HepG2 (cell line): ENCODE measurements around the gene MISFA. TPM values are rescaled to one million over a fixed set of nuclear protein-coding genes. Genes with fewer than 3 reads are reported as not detected.
A peak's percentile ranks its signal among the peaks of the same experiment; 100 is the strongest.

ENCODE experiments used
- ARNT ChIP-seq: fragments of 450-650 bp; IDR thresholded peaks from 2 replicates; pipeline ENCODE4 v1.6.1; 2017
- CSRNP2 ChIP-seq: sonication (generic); formaldehyde crosslinking; conservative IDR thresholded peaks from 2 replicates; pipeline ENCODE4 v1.8.0; 2022; ENCODE audit warnings: low read depth, missing genetic modification reagents
- FOXJ3 ChIP-seq: sonication (generic); formaldehyde crosslinking; IDR thresholded peaks from 2 replicates; pipeline ENCODE4 v1.4.0; 2020; ENCODE audit warnings: missing genetic modification reagents, mild to moderate bottlenecking, borderline replicate concordance
- FOXP1 ChIP-seq, 2 experiments: fragments of 450-650 bp in 1 of 2; IDR thresholded peaks; 2 replicates each; pipeline ENCODE4 v1.6.1; 2017 to 2018; ENCODE audit warnings: antibody characterized with exemption in 1 of 2
- HOXA5 ChIP-seq: sonication (generic); formaldehyde crosslinking; IDR thresholded peaks from 2 replicates; pipeline ENCODE4 v1.4.0; 2020; ENCODE audit warnings: missing genetic modification reagents
- MED1 ChIP-seq: sonication (generic); formaldehyde crosslinking; IDR thresholded peaks from 2 replicates; pipeline ENCODE4 v1.4.0; 2020; ENCODE audit warnings: missing genetic modification reagents
- NFE2L2 ChIP-seq: fragments of 150-350 bp; IDR thresholded peaks from 2 replicates; pipeline ENCODE4 v1.6.1; 2014; ENCODE audit warnings: low read length
- PTBP1 ChIP-seq: fragments of 200-400 bp; formaldehyde crosslinking; IDR thresholded peaks from 2 replicates; pipeline ENCODE4 v1.6.1; 2018; ENCODE audit warnings: low read length, low read depth; ENCODE audit not compliant: poor library complexity, severe bottlenecking
- RFXANK ChIP-seq: IDR thresholded peaks from 2 replicates; pipeline ENCODE4 v1.6.1; 2016
- RORA ChIP-seq: sonication (generic); formaldehyde crosslinking; IDR thresholded peaks from 2 replicates; pipeline ENCODE4 v1.5.0; 2020; ENCODE audit warnings: mild to moderate bottlenecking, missing genetic modification reagents, moderate library complexity
- SMAD1 ChIP-seq: sonication (generic); formaldehyde crosslinking; IDR thresholded peaks from 2 replicates; pipeline ENCODE4 v1.4.0; 2020; ENCODE audit warnings: missing genetic modification reagents, low read depth, mild to moderate bottlenecking, borderline replicate concordance
- SYNCRIP ChIP-seq: fragments of 200-400 bp; formaldehyde crosslinking; IDR thresholded peaks from 2 replicates; pipeline ENCODE4 v1.6.1; 2018; ENCODE audit warnings: mild to moderate bottlenecking, low read depth, low read length; ENCODE audit not compliant: insufficient read depth
- TOE1 ChIP-seq: sonication (generic); formaldehyde crosslinking; IDR thresholded peaks from 2 replicates; pipeline ENCODE4 v1.4.0; 2020; ENCODE audit warnings: mild to moderate bottlenecking, missing genetic modification reagents
- TP53 ChIP-seq: sonication (generic); formaldehyde crosslinking; conservative IDR thresholded peaks from 2 replicates; pipeline ENCODE4 v1.4.0; 2020; ENCODE audit warnings: missing genetic modification reagents
- ZBTB20 ChIP-seq: sonication (generic); formaldehyde crosslinking; IDR thresholded peaks from 2 replicates; pipeline ENCODE4 v1.8.1; 2023; ENCODE audit warnings: missing genetic modification reagents, low read depth, mild to moderate bottlenecking, borderline replicate concordance
- ZMYM4 ChIP-seq: sonication (generic); formaldehyde crosslinking; IDR thresholded peaks from 2 replicates; pipeline ENCODE4 v1.8.1; 2023; ENCODE audit warnings: mild to moderate bottlenecking, missing genetic modification reagents
- ZNF224 ChIP-seq: sonication (generic); formaldehyde crosslinking; IDR thresholded peaks from 2 replicates; pipeline ENCODE4 v1.5.0; 2020; ENCODE audit warnings: mild to moderate bottlenecking, missing genetic modification reagents
- ZNF225 ChIP-seq: sonication (generic); formaldehyde crosslinking; IDR thresholded peaks from 2 replicates; pipeline ENCODE4 v1.4.0; 2020; ENCODE audit warnings: mild to moderate bottlenecking, missing genetic modification reagents
- ZNF451 ChIP-seq: sonication (generic); formaldehyde crosslinking; IDR thresholded peaks from 2 replicates; pipeline ENCODE4 v1.5.0; 2020; ENCODE audit warnings: mild to moderate bottlenecking, missing genetic modification reagents
- ZNF547 ChIP-seq: sonication (generic); formaldehyde crosslinking; IDR thresholded peaks from 2 replicates; pipeline ENCODE4 v1.5.1; 2020; ENCODE audit warnings: mild to moderate bottlenecking, missing genetic modification reagents
- ZNF607 ChIP-seq: sonication (generic); formaldehyde crosslinking; IDR thresholded peaks from 2 replicates; pipeline ENCODE4 v1.5.1; 2020; ENCODE audit warnings: missing genetic modification reagents, mild to moderate bottlenecking, borderline replicate concordance
- ZNF766 ChIP-seq: sonication (generic); formaldehyde crosslinking; IDR thresholded peaks from 2 replicates; pipeline ENCODE4 v1.5.0; 2020; ENCODE audit warnings: missing genetic modification reagents, borderline replicate concordance
- ZNF773 ChIP-seq: sonication (generic); formaldehyde crosslinking; IDR thresholded peaks from 2 replicates; pipeline ENCODE4 v1.4.0; 2020; ENCODE audit warnings: missing genetic modification reagents, borderline replicate concordance
- polyA plus RNA-seq, 8 experiments: library from polyadenylated mRNA; depleted of rRNA in 3 of 8; stranded (reverse) in 7 of 8; unstranded in 1 of 8; fragments of >200 nt; fragmentation: Illumina TruSeq in 4 of 8; extraction: Trizol in 4 of 8; gene quantifications; 2 replicates each; pipeline versions ENCODE4 v1.2.1 to v1.2.3, GENCODE V29; 2011 to 2016; ENCODE audit warnings: low read depth in 4 of 8, missing spikeins in 1 of 8, mixed read lengths in 1 of 8; ENCODE audit not compliant: insufficient read depth in 1 of 8
- total RNA-seq, 5 experiments: library from RNA; depleted of rRNA; stranded (reverse); fragments of >200 nt; fragmentation: Illumina TruSeq; extraction: Trizol; gene quantifications; 2 replicates each; pipeline ENCODE4 v1.2.3, GENCODE V29; 2016; ENCODE audit warnings: low read depth in 1 of 5
- TF ChIP-seq, protein P1 (sequence below): sonication (generic); formaldehyde crosslinking; IDR thresholded peaks from 2 replicates; pipeline ENCODE4 v1.5.0; 2020; ENCODE audit warnings: mild to moderate bottlenecking, missing genetic modification reagents, borderline replicate concordance
- TF ChIP-seq, protein P2 (sequence below): sonication (generic); formaldehyde crosslinking; IDR thresholded peaks from 2 replicates; pipeline ENCODE4 v1.8.1; 2022; ENCODE audit warnings: mild to moderate bottlenecking, missing genetic modification reagents
- TF ChIP-seq, protein P3 (sequence below): sonication (generic); formaldehyde crosslinking; IDR thresholded peaks from 2 replicates; pipeline ENCODE4 v1.4.0; 2020; ENCODE audit warnings: missing genetic modification reagents

MISFA gene
- total and polyA plus RNA-seq, 2 of the 13 experiments (the other 11 are each of a cell fraction or from before 2014, with no cell fraction given) = 1.4 to 5.4 TPM

- no peak for TF ChIP-seq CSRNP2 (CRISPR knock-in tag)
- no peak for TF ChIP-seq ZNF547 (CRISPR knock-in tag)
- TF ChIP-seq MED1 (CRISPR knock-in tag) = peak; percentile 47; the same call in 1 of the 2 replicates
- TF ChIP-seq FOXJ3 (CRISPR knock-in tag) = peak; percentile 42; the same call in 1 of the 2 replicates
- TF ChIP-seq, protein P1, sequence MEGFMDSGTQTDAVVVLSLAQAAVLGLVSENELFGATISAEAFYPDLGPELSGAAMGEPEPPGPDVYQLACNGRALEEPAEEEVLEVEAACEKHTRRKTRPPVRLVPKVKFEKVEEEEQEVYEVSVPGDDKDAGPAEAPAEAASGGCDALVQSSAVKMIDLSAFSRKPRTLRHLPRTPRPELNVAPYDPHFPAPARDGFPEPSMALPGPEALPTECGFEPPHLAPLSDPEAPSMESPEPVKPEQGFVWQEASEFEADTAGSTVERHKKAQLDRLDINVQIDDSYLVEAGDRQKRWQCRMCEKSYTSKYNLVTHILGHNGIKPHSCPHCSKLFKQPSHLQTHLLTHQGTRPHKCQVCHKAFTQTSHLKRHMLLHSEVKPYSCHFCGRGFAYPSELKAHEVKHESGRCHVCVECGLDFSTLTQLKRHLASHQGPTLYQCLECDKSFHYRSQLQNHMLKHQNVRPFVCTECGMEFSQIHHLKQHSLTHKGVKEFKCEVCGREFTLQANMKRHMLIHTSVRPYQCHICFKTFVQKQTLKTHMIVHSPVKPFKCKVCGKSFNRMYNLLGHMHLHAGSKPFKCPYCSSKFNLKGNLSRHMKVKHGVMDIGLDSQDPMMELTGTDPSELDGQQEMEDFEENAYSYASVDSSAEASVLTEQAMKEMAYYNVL (CRISPR knock-in tag) = 0 out of 2 replicates have a peak, but pooled peaks have one; percentile 43
- no peak for TF ChIP-seq ZBTB20
- no peak for TF ChIP-seq ZNF607
- TF ChIP-seq ZNF773 (CRISPR knock-in tag) = no peak
- TF ChIP-seq ZNF225 (CRISPR knock-in tag) = no peak
- TF ChIP-seq RFXANK (CRISPR knock-in tag) = no peak
- TF ChIP-seq PTBP1 = no peak
- no peak for TF ChIP-seq FOXP1 (IDR thresholded peaks at IDR 0.05)
- TF ChIP-seq FOXP1 (CRISPR knock-in tag; IDR thresholded peaks at IDR 0.05) = peak; percentile 21; the same call in 1 of the 2 replicates
- TF ChIP-seq ZNF451 = no peak
- no peak for TF ChIP-seq ZNF766
- peak; percentile 53; the same call in 1 of the 2 replicates for TF ChIP-seq HOXA5 (CRISPR knock-in tag)
- TF ChIP-seq TP53 = no peak
- TF ChIP-seq, protein P2, sequence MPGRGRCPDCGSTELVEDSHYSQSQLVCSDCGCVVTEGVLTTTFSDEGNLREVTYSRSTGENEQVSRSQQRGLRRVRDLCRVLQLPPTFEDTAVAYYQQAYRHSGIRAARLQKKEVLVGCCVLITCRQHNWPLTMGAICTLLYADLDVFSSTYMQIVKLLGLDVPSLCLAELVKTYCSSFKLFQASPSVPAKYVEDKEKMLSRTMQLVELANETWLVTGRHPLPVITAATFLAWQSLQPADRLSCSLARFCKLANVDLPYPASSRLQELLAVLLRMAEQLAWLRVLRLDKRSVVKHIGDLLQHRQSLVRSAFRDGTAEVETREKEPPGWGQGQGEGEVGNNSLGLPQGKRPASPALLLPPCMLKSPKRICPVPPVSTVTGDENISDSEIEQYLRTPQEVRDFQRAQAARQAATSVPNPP (CRISPR knock-in tag) = no peak
- TF ChIP-seq NFE2L2 = peak; percentile 97
- no peak for TF ChIP-seq TOE1 (CRISPR knock-in tag)
- peak; percentile 90 for TF ChIP-seq ZMYM4
- no peak for TF ChIP-seq SYNCRIP
- TF ChIP-seq SMAD1 (CRISPR knock-in tag) = no peak
- no peak for TF ChIP-seq ARNT
- TF ChIP-seq, protein P3, sequence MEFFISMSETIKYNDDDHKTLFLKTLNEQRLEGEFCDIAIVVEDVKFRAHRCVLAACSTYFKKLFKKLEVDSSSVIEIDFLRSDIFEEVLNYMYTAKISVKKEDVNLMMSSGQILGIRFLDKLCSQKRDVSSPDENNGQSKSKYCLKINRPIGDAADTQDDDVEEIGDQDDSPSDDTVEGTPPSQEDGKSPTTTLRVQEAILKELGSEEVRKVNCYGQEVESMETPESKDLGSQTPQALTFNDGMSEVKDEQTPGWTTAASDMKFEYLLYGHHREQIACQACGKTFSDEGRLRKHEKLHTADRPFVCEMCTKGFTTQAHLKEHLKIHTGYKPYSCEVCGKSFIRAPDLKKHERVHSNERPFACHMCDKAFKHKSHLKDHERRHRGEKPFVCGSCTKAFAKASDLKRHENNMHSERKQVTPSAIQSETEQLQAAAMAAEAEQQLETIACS (CRISPR knock-in tag) = no peak
- no peak for TF ChIP-seq RORA (CRISPR knock-in tag)
- TF ChIP-seq ZNF224 (CRISPR knock-in tag) = no peak
Observed at GRCh38 chr11:18578975-18579598, 20.5 kb upstream of the MISFA start (continued).
